Astrocyte of the spinal cord (primary cell): Measurements from ENCODE around the gene CAMK2G.
A peak's percentile ranks its signal among the peaks of the same experiment; 100 is the strongest.

Experiments
- DNase-seq: peaks from one replicate; pipeline ENCODE4 v3.0.0; 2011; ENCODE audit warnings: low read depth, low spot score
- H3K4me3 ChIP-seq: 2 replicates; pipeline ENCODE4 v1.5.1; 2011; ENCODE audit warnings: low read depth, mild to moderate bottlenecking, low read length, moderate library complexity
- CTCF ChIP-seq: IDR thresholded peaks from 2 replicates; pipeline ENCODE4 v1.5.1; 2012; ENCODE audit warnings: low read depth, mild to moderate bottlenecking, low read length, inconsistent platforms
- in situ Hi-C: cut with HindIII; loops from 2 replicates; pipeline ENCODE4 v1.10.0; 2017; ENCODE audit warnings: low sequenced_read_pairs

CAMK2G gene

GRCh38 chr10:73815719-73816030 is 58.7 kb downstream of the CAMK2G start:
- no peak for TF ChIP-seq CTCF
- no peak overlapping the region for H3K4me3 ChIP-seq
- in situ Hi-C loops: no loop called here
- DNase-seq: no peak

GRCh38 chr10:73814896-73815718 is 59.2 kb downstream of the CAMK2G start:
- no peak overlapping the region for H3K4me3 ChIP-seq
- DNase-seq: no peak
- in situ Hi-C loops: no loop called here
- TF ChIP-seq CTCF: peak; percentile 44

- in situ Hi-C loops: no loop called here
- DNase-seq: no peak
- H3K4me3 ChIP-seq: no peak overlapping the region
- no peak for TF ChIP-seq CTCF
These were observed 60.0 kb downstream of the CAMK2G start for GRCh38 chr10:73814276-73814895.

GRCh38 chr10:73813333-73813732 is 61.0 kb downstream of the CAMK2G start:
- in situ Hi-C loops: no loop called here
- TF ChIP-seq CTCF: no peak
- no peak for DNase-seq

GRCh38 chr10:73812657-73813056 is 61.7 kb downstream of the CAMK2G start:
- TF ChIP-seq CTCF: no peak
- H3K4me3 ChIP-seq: no peak overlapping the region
- DNase-seq: no peak
- in situ Hi-C loops: no loop called here

More at GRCh38 chr10:73813333-73813732, 61.0 kb downstream of the CAMK2G start:
- no peak overlapping the region for H3K4me3 ChIP-seq

- in situ Hi-C loops: no loop called here
- no peak for TF ChIP-seq CTCF
- DNase-seq: peak; percentile 17
- H3K4me3 ChIP-seq: peak overlapping the region; percentile 68
These were observed 63.5 kb downstream of the CAMK2G start for GRCh38 chr10:73810735-73811465.
